Ovary (tissue), 9 donors: ENCODE results near the gene PLP2. TPM values are rescaled to one million over a fixed set of nuclear protein-coding genes. Genes with fewer than 3 reads are reported as not detected.
A peak's percentile ranks its signal among the peaks of the same experiment; 100 is the strongest.
"Not testable (repeated sequence)": the region's sequence is repeated elsewhere in the genome, so short reads cannot be mapped to it uniquely, and the experiment has no call there.

Experiments used
- DNase-seq, 5 donors: peaks; one replicate each; pipeline ENCODE4 v3.0.0-alpha.2; 2019 to 2020
- H3K27ac ChIP-seq, 2 donors: fragments of 200-600 bp; one replicate each; pipeline versions ENCODE4 v1.5.1 to v1.8.0; 2019 to 2022
- H3K27me3 ChIP-seq: fragments of 200-600 bp; one replicate; pipeline ENCODE4 v1.8.0; 2022
- H3K36me3 ChIP-seq: fragments of 200-600 bp; sonication (generic); one replicate; pipeline ENCODE4 v1.5.1; 2019
- H3K4me1 ChIP-seq: one replicate; pipeline ENCODE4 v1.8.1; 2013; ENCODE audit warnings: mild to moderate bottlenecking, moderate library complexity; ENCODE audit not compliant: insufficient read depth
- H3K4me3 ChIP-seq: fragments of 200-600 bp; sonication (generic); one replicate; pipeline ENCODE4 v1.5.1; 2017
- H3K9me3 ChIP-seq, 2 donors: fragments of 200-600 bp in 1 of 2; sonication (generic) in 1 of 2; one replicate each; pipeline versions ENCODE4 v1.5.1 to v1.8.1; 2013 to 2019; ENCODE audit warnings: mild to moderate bottlenecking in 1 of 2, moderate library complexity in 1 of 2
- CTCF ChIP-seq, 3 donors: fragments of 450-650 bp in 2 of 3; fragments of 200-600 bp in 1 of 3; IDR thresholded peaks; one replicate each; pipeline versions ENCODE4 v1.5.1 to v1.8.0; 2016 to 2022; ENCODE audit warnings: antibody characterized with exemption in 3 of 3, mild to moderate bottlenecking in 1 of 3
- EP300 ChIP-seq: sonication (generic); formaldehyde crosslinking; IDR thresholded peaks from one replicate; pipeline ENCODE4 v1.6.1; 2017; ENCODE audit warnings: antibody characterized with exemption
- POLR2A ChIP-seq: fragments of 450-650 bp; IDR thresholded peaks from one replicate; pipeline ENCODE4 v1.6.1; 2017; ENCODE audit warnings: antibody characterized with exemption, mild to moderate bottlenecking, moderate library complexity
- WGBS, 3 donors: extraction: QIAGEN DNeasy Blood & Tissue Kit in 1 of 3; methylation state at CpG; one replicate each; pipeline versions ENCODE4 v1.1.5 to v1.1.7; 2013 to 2017; 5-methylcytosine and 5-hydroxymethylcytosine counted together
- intact Hi-C, 4 donors: fragments of 100-400 bp; cut with DNase I; formaldehyde crosslinking; loops; one replicate each; pipeline versions ENCODE4 v1.11.0 to v1.15.1; 2022 to 2023
- polyA plus RNA-seq, 2 donors: library from polyadenylated mRNA; stranded (reverse); fragments of 200-250 nt in 1 of 2; fragments of 350-450 nt in 1 of 2; fragmentation: Illumina TruSeq in 1 of 2; extraction: RNeasy Lipid Tissue Mini Kit (QIAGEN cat#74804) in 1 of 2; gene quantifications; one replicate each; pipeline ENCODE4 v1.2.3, GENCODE V29; 2013 to 2014
- total RNA-seq, 7 donors: library from RNA; depleted of rRNA in 2 of 7; stranded (reverse); fragments of >200 nt in 2 of 7; fragmentation: NEBNext Ultra II Directional in 3 of 7; extraction: Animal tissue kit (Norgen Biotek cat#: 25700) in 3 of 7; gene quantifications; one replicate each; pipeline versions ENCODE4 v1.1.0 to v1.2.4, GENCODE V29; 2016 to 2023
- donor health status: DM: no; HTN: no; CAD: no; lungs with moderate emphysema.
- donor health status: DM: no; HTN: no; CAD: no.
- donor health status: Bipolar disorder and iron deficiency.
- donor health status: DM: yes; HTN: yes; CAD: no.
- donor health status: DM: no; HTN: no; CAD: no.
- donor health status: DM: yes; HTN: yes; CAD: no.

Gene PLP2
- total and polyA plus RNA-seq, 9 donors: 16.3 to 244 (median 105) TPM

GRCh38 chrX:49165901-49166881 is 5.5 kb upstream of the PLP2 start:
- 38 to 52% (median 52%) methylated on average over 61 of the region's 61 CpGs for WGBS, 3 donors
- Histone ChIP-seq H3K4me1 (no peaks in the 10 kb centered on the region), H3K27me3 (no peaks in the 10 kb centered on the region), H3K27ac (peak overlapping the region; percentile 10 to 82), H3K4me3 (peak overlapping the region; percentile 22), H3K9me3 (no peaks in the 10 kb centered on the region), H3K36me3 (no peaks in the 10 kb centered on the region)
- DNase-seq: peak; percentile 79 to 86 (median 81)
- no peak for TF ChIP-seq POLR2A
- peak in 1 of 3 donors; percentile 9 for TF ChIP-seq CTCF (IDR thresholded peaks at IDR 0.05)
- no peak for TF ChIP-seq EP300
- intact Hi-C loops: loop anchor here in 1 of 4 donors (5.0 kb wide), 1 partner anchor 254 kb away; the partner anchor contains the start of gene SLC35A2

- H3K4me3 ChIP-seq: peak overlapping the region; percentile 22
- H3K27me3 ChIP-seq: no peaks in the 10 kb centered on the region
- H3K4me1 ChIP-seq: no peaks in the 10 kb centered on the region
- peak overlapping the region; percentile 39 to 82 for H3K27ac ChIP-seq
- DNase-seq: peak; percentile 60 to 77 (median 71)
- H3K9me3 ChIP-seq: no peaks in the 10 kb centered on the region
- 38 to 52% (median 45%) methylated on average over 26 to 35 of the region's 35 CpGs for WGBS, 3 donors
- H3K36me3 ChIP-seq: no peaks in the 10 kb centered on the region
- intact Hi-C loops: loop anchor here in 1 of 4 donors (5.0 kb wide), 1 partner anchor 255 kb away; the partner anchor contains the start of gene SLC35A2
- TF ChIP-seq CTCF (IDR thresholded peaks at IDR 0.05) (no peak), POLR2A (peak; percentile 24)
Measured at GRCh38 chrX:49166914-49167739, 4.6 kb upstream of the PLP2 start.

- intact Hi-C loops: loop anchor here in 1 of 4 donors (5.0 kb wide), 1 partner anchor 255 kb away; the partner anchor contains the start of gene SLC35A2
- Histone ChIP-seq H3K4me1 (no peaks in the 10 kb centered on the region), H3K27ac (peak overlapping the region in 1 of 2 donors; percentile 82), H3K4me3 (peak overlapping the region; percentile 22), H3K36me3 (no peaks in the 10 kb centered on the region), H3K27me3 (no peaks in the 10 kb centered on the region), H3K9me3 (no peaks in the 10 kb centered on the region)
- TF ChIP-seq EP300: no peak
- no peak for TF ChIP-seq CTCF (IDR thresholded peaks at IDR 0.05)
- TF ChIP-seq POLR2A: no peak
- WGBS, 3 donors: 77 to 78% (median 77%) methylated on average over 3 of the region's 3 CpGs
- DNase-seq: no peak
Measured at GRCh38 chrX:49167740-49168108, 4.0 kb upstream of the PLP2 start.

GRCh38 chrX:49172280-49172780 is 632 bp downstream of the PLP2 start:
- intact Hi-C loops: no loop called here
- peak; percentile 66 to 78 (median 72) for DNase-seq
- Histone ChIP-seq H3K4me1 (no peaks in the 10 kb centered on the region), H3K27me3 (no peaks in the 10 kb centered on the region), H3K36me3 (no peaks in the 10 kb centered on the region), H3K9me3 (no peaks in the 10 kb centered on the region), H3K27ac (peak overlapping the region; percentile 44 to 81), H3K4me3 (peak overlapping the region; percentile 55)
- WGBS, 3 donors: 33 to 50% (median 42%) methylated on average over 18 to 37 of the region's 37 CpGs
- TF ChIP-seq EP300: no peak
- no peak for TF ChIP-seq CTCF (IDR thresholded peaks at IDR 0.05)
- no peak for TF ChIP-seq POLR2A

- 77 to 88% (median 86%) methylated on average over 8 of the region's 8 CpGs for WGBS, 3 donors
- H3K4me1 ChIP-seq, H3K9me3 ChIP-seq, DNase-seq, intact Hi-C loops, H3K27me3 ChIP-seq, H3K27ac ChIP-seq, H3K36me3 ChIP-seq, H3K4me3 ChIP-seq: not testable (repeated sequence)
Measured at GRCh38 chrX:49173544-49173943, 1.8 kb downstream of the PLP2 start.
